ENCODE measurements around the gene SPIRE2. TPM values are rescaled to one million over a fixed set of nuclear protein-coding genes. Genes with fewer than 3 reads are reported as not detected.

SPIRE2 gene
- total and polyA plus RNA-seq, 11 donors: 0.31 to 2.3 (median 1.3) TPM

- H3K4me1 ChIP-seq: peaks cover 0 to 35% (median 14%) of the 10 kb centered on the region in 12 donors
- WGBS, 4 donors: 23 to 31% (median 26%) methylated on average over 20 to 28 of the region's 28 CpGs
- TF ChIP-seq POLR2A (IDR thresholded peaks at IDR 0.05) (no peak), CTCF (IDR thresholded peaks at IDR 0.05) (peak; percentile 87 to 98 (median 94))
- no peaks in the 10 kb centered on the region for H3K27me3 ChIP-seq
- no peak overlapping the region for H3K4me3 ChIP-seq
- H3K27ac ChIP-seq: no peak overlapping the region
- DNase-seq: peak; percentile 36 to 86 (median 60)
- no peaks in the 10 kb centered on the region for H3K36me3 ChIP-seq
- intact Hi-C loops (cut with DNase I): loop anchor here in 9 of 10 donors (1.0 to 10.0 kb wide), 12 partner anchors 44 to 160 kb away; partner anchors contain the start of genes SPATA2L (in 4 of the 9) and FANCA (in 1 of the 9)
- ATAC-seq: peak; percentile 50 to 81 (median 76)
- no peaks in the 10 kb centered on the region for H3K9me3 ChIP-seq
Measured at GRCh38 chr16:89860747-89861304, 32.6 kb downstream of the SPIRE2 start.

- peak in 1 of 5 donors; percentile 22 for DNase-seq
- Histone ChIP-seq H3K36me3 (no peaks in the 10 kb centered on the region), H3K9me3 (no peaks in the 10 kb centered on the region), H3K4me1 (peaks cover 0 to 35% (median 14%) of the 10 kb centered on the region in 12 donors), H3K27me3 (no peaks in the 10 kb centered on the region), H3K4me3 (no peak overlapping the region), H3K27ac (no peak overlapping the region)
- ATAC-seq: no peak
- 92 to 96% (median 95%) methylated on average over 8 to 12 of the region's 12 CpGs for WGBS, 4 donors
- TF ChIP-seq CTCF (IDR thresholded peaks at IDR 0.05) (no peak), POLR2A (IDR thresholded peaks at IDR 0.05) (no peak)
- intact Hi-C loops (cut with DNase I): loop anchor here in 9 of 10 donors (2.0 to 10.0 kb wide), 11 partner anchors 44 to 161 kb away; partner anchors contain the start of genes SPATA2L (in 4 of the 9) and FANCA (in 1 of the 9)
Measured at GRCh38 chr16:89861648-89862047, 33.4 kb downstream of the SPIRE2 start.

GRCh38 chr16:89862732-89863131 is 34.5 kb downstream of the SPIRE2 start:
- H3K27ac ChIP-seq: peak overlapping the region in 6 of 12 donors; percentile 65 to 92 (median 78)

More at GRCh38 chr16:89862732-89863131, 34.5 kb downstream of the SPIRE2 start:
- intact Hi-C loops (cut with DNase I): loop anchor here in 9 of 10 donors (5.0 to 10.0 kb wide), 7 partner anchors 45 to 160 kb away; partner anchors contain the start of genes SPATA2L (in 2 of the 9) and FANCA (in 1 of the 9)
- H3K4me3 ChIP-seq: no peak overlapping the region
- ATAC-seq (no peak), DNase-seq (peak in 1 of 5 donors; percentile 48)
- H3K27me3 ChIP-seq: no peaks in the 10 kb centered on the region
- 95 to 98% (median 96%) methylated on average over 3 to 6 of the region's 6 CpGs for WGBS, 4 donors
- peaks cover 0 to 5% (median 1%) of the 10 kb centered on the region in 12 donors for H3K9me3 ChIP-seq
- H3K36me3 ChIP-seq: no peaks in the 10 kb centered on the region
- no peak for TF ChIP-seq CTCF (IDR thresholded peaks at IDR 0.05)
- no peak for TF ChIP-seq POLR2A (IDR thresholded peaks at IDR 0.05)
- H3K4me1 ChIP-seq: peaks cover 0 to 35% (median 14%) of the 10 kb centered on the region in 12 donors
